SKM-1 (cell line): ENCODE data around the gene DAGLB.
"Not testable (repeated sequence)": the region's sequence is repeated elsewhere in the genome, so short reads cannot be mapped to it uniquely, and the experiment has no call there.

ENCODE experiments used
- DNase-seq: peaks from one replicate; lab custom pipeline; 2025; ENCODE audit not compliant: unreplicated experiment; lab: John Stamatoyannopoulos, UW

DAGLB gene

GRCh38 chr7:6401536-6401935, 46.2 kb downstream of the DAGLB start:
- DNase-seq: no peak

GRCh38 chr7:6400243-6401105, 47.3 kb downstream of the DAGLB start:
- DNase-seq: not testable (repeated sequence)

GRCh38 chr7:6399351-6399750, 48.4 kb downstream of the DAGLB start:
- no peak for DNase-seq

GRCh38 chr7:6398943-6399342, 48.8 kb downstream of the DAGLB start:
- DNase-seq: no peak

- DNase-seq: not testable (repeated sequence)
Observed at GRCh38 chr7:6397759-6398495, 49.8 kb downstream of the DAGLB start.

- peak; percentile 46 for DNase-seq
Observed at GRCh38 chr7:6395898-6396595, 51.7 kb downstream of the DAGLB start.

- DNase-seq: no peak
Observed at GRCh38 chr7:6394114-6394513, 53.6 kb downstream of the DAGLB start.

GRCh38 chr7:6393667-6394056, 54.1 kb downstream of the DAGLB start:
- no peak for DNase-seq

GRCh38 chr7:6392712-6393666, 54.8 kb downstream of the DAGLB start:
- no peak for DNase-seq

- no peak for DNase-seq
Observed at GRCh38 chr7:6389728-6390127, 58.0 kb downstream of the DAGLB start.

GRCh38 chr7:6387734-6388294, 59.9 kb downstream of the DAGLB start:
- no peak for DNase-seq

- no peak for DNase-seq
Observed at GRCh38 chr7:6386779-6387178, 61.0 kb downstream of the DAGLB start.

GRCh38 chr7:6385909-6386560, 61.7 kb downstream of the DAGLB start:
- no peak for DNase-seq

GRCh38 chr7:6385110-6385781, 62.5 kb downstream of the DAGLB start:
- no peak for DNase-seq

GRCh38 chr7:6384327-6384726, 63.4 kb downstream of the DAGLB start:
- no peak for DNase-seq

- DNase-seq: no peak
Observed at GRCh38 chr7:6382817-6383216, 64.9 kb downstream of the DAGLB start.

- not testable (repeated sequence) for DNase-seq
Observed at GRCh38 chr7:6381846-6382245, 65.9 kb downstream of the DAGLB start.

GRCh38 chr7:6380310-6381095, 67.3 kb downstream of the DAGLB start:
- no peak for DNase-seq
